Vein endothelial cell (primary cell): ENCODE measurements around the gene ZNF484. TPM values are rescaled to one million over a fixed set of nuclear protein-coding genes. Genes with fewer than 3 reads are reported as not detected.

Experiments
- small RNA-seq: library from RNA; depleted of rRNA; stranded (forward); fragments of <200 nt; gene quantifications from one replicate; pipeline ENCODE3, GENCODE V24; 2012
- total RNA-seq: library from RNA; depleted of rRNA; stranded (reverse); fragments of >200 nt; gene quantifications from 2 replicates; pipeline ENCODE4 v1.2.3, GENCODE V29; 2012

The ZNF484 gene
- 10.8 and 12.6 TPM in 2 replicates for total RNA-seq

GRCh38 chr9:92877531-92878430 is at the start of gene ZNF484:
Gene ZNF484 (minus strand): TSS chr9:92878038. CDS start chr9:92875029, 3,009 bp downstream.

Small RNA genes lying within 50 kb of the gene (small RNA-seq; reads per million reads assigned to genes)
- gene RNU6-714P = not detected

Other genes with a start within 250 kb of the ZNF484 start
- 15.0 and 20.1 TPM in 2 replicates for gene IPPK, start 207.9 kb downstream of the ZNF484 start, total RNA-seq
- gene BICD2, start 113.2 kb downstream of the ZNF484 start, total RNA-seq = 47.0 and 54.2 TPM in 2 replicates
- 0.19 TPM in 1 of 2 replicates, not detected in the other for gene FGD3, start 69.5 kb upstream of the ZNF484 start, total RNA-seq
- 0.98 TPM in 1 of 2 replicates, not detected in the other for gene SUSD3, start 180.7 kb upstream of the ZNF484 start, total RNA-seq
- 67.6 and 90.8 TPM in 2 replicates for gene CARD19, start 218.2 kb upstream of the ZNF484 start, total RNA-seq